H4 (cell line): ENCODE results near the gene MAGOH. TPM values are rescaled to one million over a fixed set of nuclear protein-coding genes. Genes with fewer than 3 reads are reported as not detected.
"Not testable (repeated sequence)": the region's sequence is repeated elsewhere in the genome, so short reads cannot be mapped to it uniquely, and the experiment has no call there.

Experiments used
- DNase-seq: peaks from one replicate; pipeline ENCODE4 v3.0.0-alpha.2; 2015; ENCODE audit warnings: low spot score
- total RNA-seq: library from RNA; depleted of rRNA; stranded (reverse); fragments of >200 nt; shearing (Covaris generic); gene quantifications from 2 replicates; pipeline ENCODE4 v1.2.3, GENCODE V29; 2014; rRNA removed

Gene MAGOH
- total RNA-seq: 51.0 and 80.6 TPM in 2 replicates

- peak; percentile 99 for DNase-seq
These were observed at the start of gene MAGOH for GRCh38 chr1:53238197-53239155. Gene MAGOH (minus strand): TSS chr1:53238518. CDS start chr1:53238448, 70 bp downstream.

DNA sequence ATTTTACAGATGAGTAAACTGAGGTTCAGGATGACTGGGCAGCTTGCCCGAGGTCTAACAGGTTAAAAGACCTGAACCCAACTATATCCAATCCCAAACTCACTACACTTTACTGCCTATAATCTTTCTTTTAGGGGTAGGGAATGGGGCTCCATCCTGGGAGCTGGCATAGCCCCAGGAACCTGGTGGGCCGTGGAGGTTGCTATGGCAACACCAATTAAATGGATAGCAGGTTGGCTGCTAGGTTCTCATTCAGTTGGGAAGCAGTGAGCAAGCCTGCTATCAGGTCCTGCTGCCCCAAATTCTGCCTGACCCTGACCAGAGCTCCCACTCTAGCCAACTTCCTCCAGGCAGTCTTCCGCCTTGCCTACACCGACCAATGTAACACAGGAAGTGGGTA is 48.6 kb upstream of the MAGOH start:
- DNase-seq: no peak

- DNase-seq: no peak
These were observed 47.8 kb upstream of the MAGOH start for GRCh38 chr1:53285969-53286760.

DNA sequence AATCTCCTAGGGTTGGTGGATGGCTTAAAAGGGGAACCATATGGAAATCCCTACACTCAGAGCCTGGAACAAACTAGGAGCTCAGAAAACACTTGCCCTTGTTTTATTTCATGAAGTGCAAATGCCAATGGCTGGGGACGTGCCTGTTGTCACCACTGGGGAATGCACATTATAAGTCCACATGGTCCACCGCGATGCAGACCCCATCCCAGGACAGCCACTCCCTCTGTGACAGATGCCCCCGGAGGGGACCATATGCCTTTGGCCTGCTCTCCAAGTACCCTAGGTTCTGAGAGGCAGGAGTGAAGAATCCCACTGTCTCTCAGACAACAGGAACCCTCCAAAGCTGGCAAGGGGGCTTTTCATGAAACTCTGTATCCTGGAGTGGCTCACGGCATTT is 47.2 kb upstream of the MAGOH start:
- no peak for DNase-seq

- no peak for DNase-seq
These were observed 46.1 kb upstream of the MAGOH start for GRCh38 chr1:53284224-53285020.

GRCh38 chr1:53283156-53283555 is 44.8 kb upstream of the MAGOH start:
- not testable (repeated sequence) for DNase-seq

GRCh38 chr1:53281133-53281532 is 42.8 kb upstream of the MAGOH start:
- DNase-seq: no peak

DNA sequence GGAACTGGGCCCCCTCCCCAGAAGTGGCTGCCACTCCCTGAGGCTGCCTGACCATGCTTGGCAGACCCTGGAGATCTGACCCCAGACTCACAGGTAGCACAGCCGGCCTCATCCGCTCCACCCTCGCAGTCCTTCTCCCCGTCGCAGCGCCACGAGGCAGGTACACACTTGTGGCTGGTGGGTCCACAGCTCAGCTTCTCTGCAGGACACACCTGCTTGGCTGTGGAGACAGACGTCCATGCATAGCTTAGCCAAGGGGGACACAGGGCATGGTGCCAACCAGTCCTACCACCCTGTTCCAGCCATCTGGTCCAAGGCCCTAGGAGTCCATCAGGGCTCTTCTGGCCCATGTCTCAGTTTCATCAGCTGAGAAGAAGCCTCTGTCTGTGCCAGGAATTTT is 42.2 kb upstream of the MAGOH start:
- no peak for DNase-seq

DNA sequence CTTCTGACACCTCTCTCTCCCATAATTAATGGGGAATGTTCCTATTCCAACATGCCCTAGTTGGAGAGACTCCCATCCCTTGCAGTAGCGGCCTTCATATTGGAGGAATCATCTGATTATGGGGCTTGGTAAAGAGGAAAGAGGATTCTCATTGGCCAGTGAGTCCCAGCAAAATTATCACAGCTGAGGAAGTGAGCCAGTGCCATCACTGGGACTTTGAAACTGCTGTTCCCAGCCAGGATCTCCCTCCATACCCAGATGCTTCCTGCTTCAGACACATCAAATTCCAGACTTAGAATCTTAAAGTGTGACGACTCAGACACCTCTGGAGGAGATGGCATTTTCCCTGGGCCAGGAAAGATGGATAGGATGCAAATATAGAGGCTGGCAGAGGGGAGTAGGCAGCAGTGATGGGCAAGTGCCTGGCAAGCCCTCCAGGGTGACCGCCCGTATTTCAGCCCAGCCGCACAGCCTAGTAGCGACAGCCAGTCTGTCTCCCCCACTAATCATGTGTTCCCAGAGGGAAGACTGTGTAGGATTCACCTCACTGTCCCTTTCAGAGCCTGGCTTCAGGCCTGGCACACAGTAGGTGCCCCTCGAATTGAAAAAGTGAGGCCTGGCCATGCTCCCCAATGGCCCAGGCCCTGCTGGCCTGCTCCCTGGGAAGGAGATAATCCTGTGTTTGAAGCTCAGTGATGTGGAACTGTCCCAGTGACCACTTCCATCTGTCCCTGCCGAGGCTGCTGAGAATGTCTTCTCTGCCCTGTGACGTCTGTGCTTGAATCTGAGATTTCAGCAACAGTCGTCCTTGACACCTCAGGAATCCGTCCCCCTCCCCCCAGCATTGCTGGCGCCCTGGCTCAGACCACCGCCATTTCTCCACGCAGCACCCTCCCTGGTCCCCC is 41.2 kb upstream of the MAGOH start:
- DNase-seq: no peak

DNA sequence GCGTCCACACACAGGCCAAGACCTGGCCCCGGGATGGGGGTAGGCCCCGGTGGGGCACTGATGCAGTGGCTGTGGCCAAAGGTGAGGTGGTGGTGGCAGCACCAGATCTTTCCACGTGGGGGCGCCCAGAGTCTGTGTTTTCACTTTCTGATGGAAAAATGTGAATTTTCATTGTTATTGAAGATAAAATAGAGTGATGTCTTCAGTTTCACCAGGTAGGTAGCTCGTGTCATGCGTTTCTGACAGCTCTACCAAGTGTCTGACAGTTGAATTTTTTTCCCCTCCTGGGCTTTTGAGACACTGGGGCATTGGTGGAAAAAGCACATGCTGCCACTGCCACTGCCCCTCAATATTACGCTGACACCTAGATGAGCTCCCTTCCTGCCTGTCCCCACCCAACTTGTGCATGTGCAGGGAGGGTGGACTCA is 40.0 kb upstream of the MAGOH start:
- no peak for DNase-seq

DNA sequence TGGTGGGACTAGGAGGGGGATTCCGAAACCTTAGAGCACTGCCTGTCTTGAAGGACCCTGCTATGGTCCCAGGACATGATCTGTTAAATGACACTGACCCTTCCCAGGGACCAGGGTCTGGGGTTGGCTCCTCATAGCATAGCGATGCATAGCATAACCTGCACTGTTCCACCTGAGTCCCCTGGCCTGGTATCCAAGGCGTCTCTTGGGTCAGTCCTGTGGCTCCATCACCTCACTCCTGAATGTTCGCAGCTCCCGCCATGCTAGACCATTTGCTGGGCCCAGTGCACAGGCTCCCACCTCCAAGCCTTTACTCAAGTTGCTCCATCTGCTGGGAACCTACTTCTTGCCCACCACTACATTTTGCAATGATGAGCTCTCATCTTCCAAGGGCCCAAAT is 39.0 kb upstream of the MAGOH start:
- DNase-seq: no peak

GRCh38 chr1:53276902-53277281 is 38.6 kb upstream of the MAGOH start:
- DNase-seq: no peak

GRCh38 chr1:53276153-53276901 is 38.0 kb upstream of the MAGOH start:
- no peak for DNase-seq

DNA sequence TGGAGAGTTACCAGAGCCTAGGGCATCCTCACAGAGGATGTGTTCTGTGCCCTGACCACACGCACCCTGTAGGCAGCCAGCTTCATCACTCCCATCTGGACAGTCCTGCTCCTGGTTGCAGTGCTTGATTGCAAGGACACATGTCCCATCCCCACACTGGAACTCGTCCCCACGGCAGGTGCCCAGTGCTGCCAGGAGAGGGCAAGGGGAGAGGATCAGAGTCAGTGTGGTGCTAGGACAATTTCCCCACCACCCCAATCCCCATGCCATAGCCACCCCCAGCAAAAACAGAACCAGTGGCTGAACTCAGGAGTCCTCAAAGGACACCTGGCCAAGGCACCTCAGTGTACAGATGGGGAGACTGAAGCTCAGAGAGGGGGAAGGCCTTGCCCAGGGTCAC is 37.2 kb upstream of the MAGOH start:
- no peak for DNase-seq

DNA sequence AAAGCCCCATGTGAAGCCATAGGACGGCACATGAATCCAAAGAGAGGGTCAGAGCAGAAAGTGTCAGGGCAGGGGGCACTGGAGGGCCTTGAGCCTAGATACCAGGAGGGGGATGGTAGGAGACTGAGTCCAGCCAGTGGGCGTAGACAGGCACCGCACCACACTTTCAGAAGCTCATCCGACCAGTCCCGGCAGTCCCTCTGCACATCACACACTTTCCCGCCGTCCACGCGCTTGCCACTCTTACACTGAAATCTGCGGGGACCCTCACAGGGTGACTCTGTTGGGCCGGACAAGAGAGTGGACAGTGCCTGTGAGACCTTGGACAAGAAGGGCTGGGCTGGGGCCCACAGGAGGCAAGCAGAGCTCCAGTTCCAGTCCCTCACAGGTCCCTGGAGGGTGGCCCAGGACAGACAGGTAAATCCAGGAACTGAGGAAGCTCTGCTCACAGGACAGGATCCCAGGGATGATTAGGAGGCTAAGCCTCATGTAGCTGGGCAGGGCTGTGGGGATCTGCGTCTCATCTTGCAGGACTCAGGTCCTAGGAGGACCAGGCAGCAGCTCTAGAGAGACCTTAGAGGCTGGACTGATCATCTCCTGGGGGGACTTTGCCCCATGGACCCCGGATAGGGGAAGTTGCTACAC is 36.3 kb upstream of the MAGOH start:
- DNase-seq: no peak

DNA sequence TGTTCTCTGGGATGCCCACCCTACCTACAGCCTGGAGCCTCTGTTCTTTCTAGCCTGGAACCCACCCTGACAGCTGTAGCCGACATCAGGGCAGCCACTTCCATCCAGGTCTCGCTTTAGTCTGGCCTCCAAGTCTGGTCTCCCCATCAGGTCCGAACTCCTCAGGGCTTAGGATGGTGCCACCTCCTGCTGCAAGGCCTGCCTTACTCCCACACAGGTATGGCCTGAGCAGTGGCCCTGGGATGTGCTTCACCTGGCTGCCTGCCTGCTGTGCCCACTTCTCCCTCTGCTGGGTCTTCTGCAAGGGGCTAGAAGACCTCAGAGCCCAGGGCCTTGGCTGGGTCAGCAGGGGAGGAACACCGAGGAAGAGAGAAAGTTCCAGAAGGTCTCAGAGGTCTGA is 35.7 kb upstream of the MAGOH start:
- no peak for DNase-seq

DNA sequence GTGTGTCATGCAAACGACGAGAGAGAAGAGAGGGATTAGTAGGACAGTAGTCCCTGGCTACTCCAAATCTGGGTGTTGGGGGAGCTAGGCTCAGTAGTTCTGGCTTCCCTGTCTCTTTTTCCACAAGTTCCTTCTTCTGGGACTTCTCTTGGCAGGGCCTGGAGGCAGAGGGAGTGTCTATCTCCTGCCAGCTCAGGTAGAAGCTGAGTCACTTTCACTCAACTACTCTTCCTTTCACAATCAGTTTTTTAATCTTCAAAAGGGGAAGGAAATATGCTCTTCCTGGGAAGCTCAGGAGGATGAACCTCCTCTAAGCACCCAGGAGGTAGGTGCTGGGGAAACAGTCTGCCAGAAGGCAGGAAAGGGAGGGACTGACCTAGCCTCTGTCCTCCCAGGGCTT is 35.2 kb upstream of the MAGOH start:
- no peak for DNase-seq

DNA sequence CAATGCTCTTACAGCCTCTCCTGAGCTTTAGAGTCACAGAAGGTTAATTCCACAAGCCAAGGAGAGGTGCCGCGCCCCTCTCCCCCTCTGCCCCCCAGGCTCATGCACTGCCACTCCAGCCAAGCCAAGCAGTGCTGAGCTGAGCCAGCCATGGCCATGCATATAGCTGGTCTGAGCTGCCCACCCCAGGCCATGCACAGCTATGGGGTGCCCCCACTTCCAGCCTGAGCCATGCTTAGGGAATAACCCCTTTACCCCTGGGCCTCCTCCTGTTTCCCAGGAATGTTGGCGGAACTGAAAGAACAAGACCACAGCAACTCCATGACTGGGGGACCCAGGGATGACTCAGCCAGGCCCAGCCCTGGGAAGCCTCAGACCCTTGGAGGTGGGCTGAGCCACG is 34.0 kb upstream of the MAGOH start:
- DNase-seq: no peak

GRCh38 chr1:53271446-53272090 is 33.2 kb upstream of the MAGOH start:
- no peak for DNase-seq
